DLD1 (cell line): Measurements from ENCODE around the gene ARAF.

Experiments used
- in situ Hi-C: cut with HindIII; loops from 2 replicates; pipeline ENCODE4 v1.10.0; 2017; ENCODE audit warnings: low sequenced_read_pairs

ARAF gene

DNA sequence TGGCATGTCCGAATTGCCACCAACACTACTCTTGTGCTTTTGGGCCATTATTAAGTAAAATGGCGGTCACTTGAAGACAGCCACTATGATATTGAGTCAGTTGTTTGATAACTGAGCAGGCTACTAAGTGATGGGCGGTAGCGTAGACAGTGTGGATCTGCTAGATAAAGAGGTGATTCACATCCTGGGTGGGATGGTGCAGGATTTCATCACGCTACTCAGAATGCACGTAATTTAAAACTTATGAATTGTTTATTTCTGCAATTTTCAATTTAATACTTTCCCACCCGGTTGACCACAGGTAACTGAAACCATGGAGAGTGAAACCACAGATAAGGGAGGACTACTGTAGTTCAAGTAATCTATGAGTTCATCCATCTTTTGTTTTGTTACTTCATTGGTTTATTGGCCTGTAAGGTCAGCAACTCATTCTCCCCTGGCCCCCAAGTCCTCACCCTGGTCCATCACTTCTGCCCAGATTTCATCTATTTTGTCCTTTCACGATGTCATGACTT, 2.9 kb downstream of the ARAF start:
- in situ Hi-C loops = no loop called here

DNA sequence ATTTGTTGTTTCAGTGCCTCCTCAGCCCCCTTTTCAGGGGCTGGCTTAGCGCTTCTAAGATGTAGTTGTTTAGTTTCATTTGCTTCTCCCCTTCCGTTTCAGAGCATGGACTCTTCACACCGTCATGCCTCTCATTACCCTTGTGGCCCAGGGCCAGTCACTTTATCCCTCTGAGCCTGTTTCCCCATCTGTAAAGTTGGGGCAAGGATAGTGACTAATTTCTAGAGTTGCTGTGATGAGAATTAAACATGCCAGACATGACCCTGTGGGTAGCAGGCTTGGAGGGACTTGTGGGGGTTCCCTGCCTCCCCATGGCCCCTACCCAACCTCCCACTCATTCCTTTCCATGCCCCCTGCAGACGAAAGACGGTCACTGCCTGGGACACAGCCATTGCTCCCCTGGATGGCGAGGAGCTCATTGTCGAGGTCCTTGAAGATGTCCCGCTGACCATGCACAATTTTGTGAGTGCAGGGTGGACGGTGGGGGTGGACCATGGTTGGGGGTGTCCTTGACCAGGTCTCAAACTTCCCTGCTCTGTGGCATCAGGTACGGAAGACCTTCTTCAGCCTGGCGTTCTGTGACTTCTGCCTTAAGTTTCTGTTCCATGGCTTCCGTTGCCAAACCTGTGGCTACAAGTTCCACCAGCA, 3.6 kb downstream of the ARAF start:
- in situ Hi-C loops = no loop called here

GRCh38 chrX:47566841-47567240, 5.8 kb downstream of the ARAF start:
- in situ Hi-C loops = no loop called here

- in situ Hi-C loops = no loop called here
These were observed 7.8 kb downstream of the ARAF start for GRCh38 chrX:47568656-47569295.

DNA sequence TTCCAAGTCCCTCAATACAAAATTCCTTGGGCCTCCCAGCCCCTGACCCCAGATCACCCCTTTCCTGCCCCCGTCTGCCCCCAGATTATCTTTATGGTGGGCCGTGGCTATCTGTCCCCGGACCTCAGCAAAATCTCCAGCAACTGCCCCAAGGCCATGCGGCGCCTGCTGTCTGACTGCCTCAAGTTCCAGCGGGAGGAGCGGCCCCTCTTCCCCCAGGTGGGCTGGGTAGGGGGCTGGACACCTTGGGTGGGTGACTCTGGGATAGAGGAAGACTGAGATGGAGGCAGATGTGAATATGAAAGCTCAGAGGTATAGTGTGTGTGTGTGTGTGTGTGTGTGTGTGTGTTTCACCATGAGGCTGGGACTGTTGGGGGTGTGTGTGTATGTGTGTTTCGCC, 9.8 kb downstream of the ARAF start:
- in situ Hi-C loops = no loop called here

DNA sequence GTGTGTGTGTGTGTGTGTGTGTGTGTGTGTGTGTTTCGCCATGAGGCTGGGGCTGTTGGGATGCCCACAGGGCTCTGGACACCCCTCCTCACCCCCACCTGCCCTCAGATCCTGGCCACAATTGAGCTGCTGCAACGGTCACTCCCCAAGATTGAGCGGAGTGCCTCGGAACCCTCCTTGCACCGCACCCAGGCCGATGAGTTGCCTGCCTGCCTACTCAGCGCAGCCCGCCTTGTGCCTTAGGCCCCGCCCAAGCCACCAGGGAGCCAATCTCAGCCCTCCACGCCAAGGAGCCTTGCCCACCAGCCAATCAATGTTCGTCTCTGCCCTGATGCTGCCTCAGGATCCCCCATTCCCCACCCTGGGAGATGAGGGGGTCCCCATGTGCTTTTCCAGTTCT, 10.2 kb downstream of the ARAF start:
- in situ Hi-C loops = no loop called here

- in situ Hi-C loops = no loop called here
These were observed 10.9 kb downstream of the ARAF start for GRCh38 chrX:47571896-47572295.

- in situ Hi-C loops = no loop called here
These were observed 11.9 kb downstream of the ARAF start for GRCh38 chrX:47572773-47573340.

DNA sequence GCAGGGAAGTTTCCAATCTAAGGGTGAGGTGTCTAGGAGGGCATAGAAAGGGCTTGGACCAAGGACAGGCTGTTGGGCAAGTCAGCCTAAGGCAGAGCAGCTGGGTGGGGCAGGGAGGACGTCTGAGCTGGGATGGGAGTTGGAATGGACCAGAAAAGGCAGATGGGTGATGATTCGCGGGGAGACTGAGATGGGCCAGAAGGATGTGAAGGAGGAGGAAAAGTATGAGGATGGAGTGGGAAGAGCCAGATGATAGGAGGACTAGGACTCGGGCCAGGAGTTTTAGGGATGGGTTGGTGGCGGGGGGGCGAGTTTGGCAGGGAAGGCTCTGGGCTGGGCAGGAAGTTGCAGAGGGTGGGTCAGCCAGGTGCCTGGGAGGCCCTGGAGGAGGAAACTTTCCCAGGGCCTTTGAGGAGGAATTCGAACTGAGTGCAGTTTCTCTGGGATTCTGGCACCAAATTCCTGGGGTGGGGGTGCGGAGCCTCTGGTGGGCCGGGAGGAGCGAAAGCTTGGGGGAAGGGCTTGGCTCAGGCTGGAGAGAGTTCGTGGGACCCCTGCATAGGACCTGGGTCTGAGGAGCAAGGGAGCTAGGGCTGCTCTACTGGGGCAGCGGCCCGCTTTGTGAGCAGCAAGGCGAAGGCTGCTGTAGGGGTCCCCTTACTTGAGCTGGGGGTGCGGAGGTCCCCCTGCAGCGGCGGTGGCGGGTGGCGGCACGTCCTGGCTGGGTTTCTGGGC, 12.5 kb downstream of the ARAF start:
- in situ Hi-C loops = no loop called here

- in situ Hi-C loops = no loop called here
These were observed 13.1 kb downstream of the ARAF start for GRCh38 chrX:47574076-47574546.

GRCh38 chrX:47574547-47575301, 13.7 kb downstream of the ARAF start:
- in situ Hi-C loops = no loop called here

DNA sequence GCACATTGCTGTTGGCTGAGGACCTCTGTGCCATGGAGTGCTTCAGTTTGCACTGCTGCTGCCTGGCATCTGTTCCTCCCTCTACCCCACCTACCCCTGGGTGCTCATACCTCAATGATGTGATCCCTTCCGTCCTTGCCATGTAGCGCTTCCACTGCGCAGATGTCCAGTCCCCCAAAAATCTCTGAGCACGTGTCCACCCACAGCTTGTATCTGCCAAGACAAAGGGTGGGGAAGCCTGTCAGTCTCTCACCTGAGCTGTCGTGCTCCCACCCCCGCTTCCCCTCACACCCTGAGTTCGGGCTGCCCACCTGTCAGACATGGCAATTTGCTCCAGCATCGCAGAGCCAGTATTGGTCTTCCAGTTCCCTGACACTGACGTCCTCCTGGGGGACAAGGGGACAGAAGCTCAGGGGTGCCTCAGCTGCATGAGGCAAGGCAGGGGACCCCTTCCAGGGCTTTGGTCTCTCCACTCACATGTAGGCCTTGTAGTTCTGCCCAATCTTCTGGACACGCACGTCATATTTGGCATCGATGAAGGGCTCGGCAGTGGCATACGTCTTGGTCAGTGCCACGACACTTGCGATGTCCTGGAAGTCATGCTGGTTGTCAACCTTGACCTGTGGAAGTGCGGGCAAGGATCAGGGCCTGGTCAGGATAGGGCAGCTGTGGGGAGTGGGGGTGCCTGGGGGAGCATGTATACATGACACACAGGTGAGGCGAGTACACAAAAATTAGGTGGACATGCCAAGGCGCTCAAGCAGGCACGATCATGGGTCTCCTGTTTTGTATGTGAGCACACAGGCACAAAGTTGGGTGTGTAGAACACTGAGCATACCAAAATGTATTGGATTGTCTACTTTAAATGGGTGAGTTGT, 15.3 kb downstream of the ARAF start:
- in situ Hi-C loops = no loop called here

GRCh38 chrX:47577424-47577823, 16.4 kb downstream of the ARAF start:
- in situ Hi-C loops = no loop called here

DNA sequence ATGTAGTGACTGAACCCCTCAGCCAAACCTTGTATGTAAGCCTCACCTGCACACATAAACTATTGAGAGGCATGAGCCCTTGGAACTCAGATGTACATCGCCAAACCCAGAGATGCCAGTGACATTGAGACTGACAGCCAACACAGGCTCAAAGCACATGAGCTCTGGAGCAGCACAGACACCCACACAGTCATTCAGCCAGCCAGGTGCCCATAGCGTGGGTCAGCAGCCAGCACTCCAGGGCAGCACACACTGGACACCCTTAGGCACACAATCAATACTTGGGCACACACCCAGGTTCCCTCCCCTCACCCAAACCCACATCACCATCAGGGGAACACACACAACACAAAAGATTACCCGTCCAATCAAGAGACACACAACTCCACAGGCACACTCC, 16.9 kb downstream of the ARAF start:
- in situ Hi-C loops = no loop called here

DNA sequence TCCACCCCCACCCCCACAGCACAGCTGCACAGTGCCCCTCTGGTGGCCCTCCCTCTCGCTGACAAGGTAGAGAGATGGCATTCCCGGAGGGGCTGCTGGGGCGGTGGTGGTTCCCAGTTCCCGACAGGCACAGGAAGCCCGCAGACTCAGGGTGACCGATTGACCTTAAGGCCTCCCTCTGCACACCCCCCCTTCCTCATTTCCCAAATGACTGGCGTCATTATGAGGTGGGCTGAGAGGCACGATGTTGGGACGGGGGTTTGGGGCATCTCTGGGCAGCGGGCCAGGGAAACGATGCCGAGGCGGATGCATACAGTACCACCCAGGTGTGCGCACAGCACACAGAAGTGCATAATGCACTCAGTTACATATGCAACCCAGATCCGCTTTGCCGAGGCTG, 17.7 kb downstream of the ARAF start:
- in situ Hi-C loops = no loop called here

- in situ Hi-C loops = no loop called here
These were observed 18.5 kb downstream of the ARAF start for GRCh38 chrX:47579537-47579936.

GRCh38 chrX:47581731-47582647, 21.0 kb downstream of the ARAF start, which contains the start of gene TIMP1:
TSS of gene TIMP1 (plus strand) at chrX:47582436. CDS start at chrX:47583416, 980 bp downstream.
- in situ Hi-C loops = no loop called here

DNA sequence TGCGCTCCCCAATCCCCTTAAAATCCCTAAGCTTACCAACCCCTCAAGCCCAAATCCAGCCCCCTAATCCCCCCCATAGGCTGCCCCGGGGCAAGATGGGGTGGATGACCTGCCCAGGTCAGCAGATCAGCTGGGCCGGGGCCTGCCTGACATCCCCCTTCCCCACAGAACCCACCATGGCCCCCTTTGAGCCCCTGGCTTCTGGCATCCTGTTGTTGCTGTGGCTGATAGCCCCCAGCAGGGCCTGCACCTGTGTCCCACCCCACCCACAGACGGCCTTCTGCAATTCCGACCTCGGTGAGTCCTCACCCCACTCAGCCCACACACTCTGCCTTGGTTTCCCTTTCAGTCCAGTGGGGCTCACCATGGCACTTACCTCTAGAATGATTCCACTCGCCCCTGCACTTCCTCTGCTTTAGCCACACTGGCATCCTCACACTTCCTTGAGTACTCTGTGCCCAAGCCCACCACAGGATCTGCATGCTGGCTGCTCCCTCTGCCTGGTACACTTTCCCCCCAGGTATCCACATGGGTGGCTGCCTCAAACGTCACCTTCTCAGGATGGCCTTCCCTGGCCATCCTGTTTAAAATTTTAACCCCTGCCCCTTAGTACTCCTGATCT, 22.3 kb downstream of the ARAF start:
- in situ Hi-C loops = no loop called here
